Osteoblast (primary cell): Measurements from ENCODE around the gene AK8. TPM values are rescaled to one million over a fixed set of nuclear protein-coding genes. Genes with fewer than 3 reads are reported as not detected.
"Not testable (repeated sequence)": the region's sequence is repeated elsewhere in the genome, so short reads cannot be mapped to it uniquely, and the experiment has no call there.

Source experiments
- DNase-seq: peaks from one replicate; pipeline ENCODE4 v3.0.0; 2011; ENCODE audit warnings: low spot score, mixed read lengths; ENCODE audit not compliant: insufficient read length; ENCODE audit errors: missing footprints
- H2AFZ ChIP-seq: 2 replicates; pipeline ENCODE4 v1.6.0; 2011; ENCODE audit warnings: mild to moderate bottlenecking, low read length
- H3K27ac ChIP-seq: 2 replicates; pipeline ENCODE4 v1.5.1; 2011; ENCODE audit warnings: mild to moderate bottlenecking, low read depth, low read length, moderate library complexity
- H3K27me3 ChIP-seq: 2 replicates; pipeline ENCODE4 v1.6.0; 2012; ENCODE audit warnings: mild to moderate bottlenecking, control low read depth, inconsistent platforms, low read length, moderate library complexity; ENCODE audit not compliant: insufficient read depth
- H3K36me3 ChIP-seq: 2 replicates; pipeline ENCODE4 v1.5.1; 2011; ENCODE audit warnings: mild to moderate bottlenecking, low read length, control low read depth, moderate library complexity; ENCODE audit not compliant: insufficient read depth
- H3K4me1 ChIP-seq: 2 replicates; pipeline ENCODE4 v1.5.1; 2011; ENCODE audit warnings: mild to moderate bottlenecking, low read length, control low read depth, moderate library complexity; ENCODE audit not compliant: insufficient read depth
- H3K4me2 ChIP-seq: 2 replicates; pipeline ENCODE4 v1.6.0; 2011; ENCODE audit warnings: mild to moderate bottlenecking, low read length; ENCODE audit not compliant: insufficient read depth
- H3K4me3 ChIP-seq: fragments of 200-600 bp; sonication (generic); 3 replicates; pipeline ENCODE4 v1.5.1; 2012; ENCODE audit warnings: mild to moderate bottlenecking, low read length, inconsistent platforms; ENCODE audit not compliant: insufficient read depth
- H3K79me2 ChIP-seq: 2 replicates; pipeline ENCODE4 v1.6.0; 2012; ENCODE audit warnings: mild to moderate bottlenecking, low read length, control low read depth, inconsistent platforms; ENCODE audit not compliant: insufficient read depth
- H3K9me3 ChIP-seq: 2 replicates; pipeline ENCODE4 v1.5.1; 2011; ENCODE audit warnings: low read depth, low read length, control low read depth
- H4K20me1 ChIP-seq: 2 replicates; pipeline ENCODE4 v1.6.0; 2012; ENCODE audit warnings: mild to moderate bottlenecking, low read length, control low read depth; ENCODE audit not compliant: insufficient read depth
- CTCF ChIP-seq: IDR thresholded peaks from 2 replicates; pipeline ENCODE4 v1.5.1; 2011; ENCODE audit warnings: mild to moderate bottlenecking, low read depth, low read length, moderate library complexity; ENCODE audit errors: extremely low read depth
- total RNA-seq: library from RNA; depleted of rRNA; stranded (reverse); fragments of >200 nt; gene quantifications from 2 replicates; pipeline ENCODE4 v1.2.3, GENCODE V29; 2012

Gene AK8
- total RNA-seq, 1 donor, result 1.1 TPM

- Histone ChIP-seq H3K4me3 (no peak overlapping the region), H2AFZ (no peak overlapping the region), H3K36me3 (no peaks in the 10 kb centered on the region), H3K4me2 (no peak overlapping the region), H3K79me2 (no peaks in the 10 kb centered on the region), H4K20me1 (no peaks in the 10 kb centered on the region), H3K9me3 (no peaks in the 10 kb centered on the region), H3K4me1 (no peaks in the 10 kb centered on the region), H3K27me3 (peaks cover 16% of the 10 kb centered on the region), H3K27ac (no peak overlapping the region)
- TF ChIP-seq CTCF, result no peak
- DNase-seq, result no peak
These were observed 165.3 kb downstream of the AK8 start for GRCh38 chr9:132712753-132713152.

GRCh38 chr9:132711846-132712245 lies 166.2 kb downstream of the AK8 start:
- Histone ChIP-seq H3K4me1 (no peaks in the 10 kb centered on the region), H3K4me3 (no peak overlapping the region), H3K27me3 (peaks cover 8% of the 10 kb centered on the region), H3K9me3 (no peaks in the 10 kb centered on the region), H3K27ac (no peak overlapping the region), H3K4me2 (no peak overlapping the region), H4K20me1 (no peaks in the 10 kb centered on the region), H3K36me3 (no peaks in the 10 kb centered on the region), H2AFZ (no peak overlapping the region), H3K79me2 (no peaks in the 10 kb centered on the region)
- no peak for DNase-seq
- TF ChIP-seq CTCF, result no peak

GRCh38 chr9:132711152-132711551 lies 166.9 kb downstream of the AK8 start:
- not testable (repeated sequence) for H3K27ac ChIP-seq, H3K4me2 ChIP-seq, H3K4me1 ChIP-seq, DNase-seq, H2AFZ ChIP-seq, H3K9me3 ChIP-seq, H3K27me3 ChIP-seq, H3K36me3 ChIP-seq, H3K79me2 ChIP-seq, H4K20me1 ChIP-seq, H3K4me3 ChIP-seq

- H3K4me2 ChIP-seq, result no peak overlapping the region
- no peaks in the 10 kb centered on the region for H3K9me3 ChIP-seq
- peaks cover 8% of the 10 kb centered on the region for H3K27me3 ChIP-seq
- H2AFZ ChIP-seq, result no peak overlapping the region
- TF ChIP-seq CTCF, result no peak
- H3K27ac ChIP-seq, result no peak overlapping the region
- DNase-seq, result no peak
- H3K4me1 ChIP-seq, result no peaks in the 10 kb centered on the region
- H4K20me1 ChIP-seq, result no peaks in the 10 kb centered on the region
- H3K4me3 ChIP-seq, result no peak overlapping the region
- H3K36me3 ChIP-seq, result no peaks in the 10 kb centered on the region
- no peaks in the 10 kb centered on the region for H3K79me2 ChIP-seq
These were observed 167.8 kb downstream of the AK8 start for GRCh38 chr9:132710333-132710732.
